ENCODE measurements around the gene AWAT2. TPM values are rescaled to one million over a fixed set of nuclear protein-coding genes. Genes with fewer than 3 reads are reported as not detected.
"Not testable (repeated sequence)": the region's sequence is repeated elsewhere in the genome, so short reads cannot be mapped to it uniquely, and the experiment has no call there.

AWAT2 gene
- polyA plus RNA-seq, 1 experiment, result not detected

GRCh38 chrX:70007946-70008345 lies 41.8 kb downstream of the AWAT2 start:
- ChIA-PET POLR2A (no interaction called here), CTCF (no interaction called here)
- DNase-seq (ENCODE audit: low read depth, low spot score), result no peak
- H3K27me3 ChIP-seq (ENCODE audit: control insufficient read depth, insufficient read depth, low read length), result no peaks in the 10 kb centered on the region
- TF ChIP-seq, protein P1, sequence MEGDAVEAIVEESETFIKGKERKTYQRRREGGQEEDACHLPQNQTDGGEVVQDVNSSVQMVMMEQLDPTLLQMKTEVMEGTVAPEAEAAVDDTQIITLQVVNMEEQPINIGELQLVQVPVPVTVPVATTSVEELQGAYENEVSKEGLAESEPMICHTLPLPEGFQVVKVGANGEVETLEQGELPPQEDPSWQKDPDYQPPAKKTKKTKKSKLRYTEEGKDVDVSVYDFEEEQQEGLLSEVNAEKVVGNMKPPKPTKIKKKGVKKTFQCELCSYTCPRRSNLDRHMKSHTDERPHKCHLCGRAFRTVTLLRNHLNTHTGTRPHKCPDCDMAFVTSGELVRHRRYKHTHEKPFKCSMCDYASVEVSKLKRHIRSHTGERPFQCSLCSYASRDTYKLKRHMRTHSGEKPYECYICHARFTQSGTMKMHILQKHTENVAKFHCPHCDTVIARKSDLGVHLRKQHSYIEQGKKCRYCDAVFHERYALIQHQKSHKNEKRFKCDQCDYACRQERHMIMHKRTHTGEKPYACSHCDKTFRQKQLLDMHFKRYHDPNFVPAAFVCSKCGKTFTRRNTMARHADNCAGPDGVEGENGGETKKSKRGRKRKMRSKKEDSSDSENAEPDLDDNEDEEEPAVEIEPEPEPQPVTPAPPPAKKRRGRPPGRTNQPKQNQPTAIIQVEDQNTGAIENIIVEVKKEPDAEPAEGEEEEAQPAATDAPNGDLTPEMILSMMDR (IDR thresholded peaks at IDR 0.05; ENCODE audit: low read depth, low read length), result no peak
- H3K9me3 ChIP-seq (ENCODE audit: control insufficient read depth, insufficient read depth, low read length), result no peaks in the 10 kb centered on the region
- no peak overlapping the region for H3K4me3 ChIP-seq (ENCODE audit: low read depth, low read length)
- no peak overlapping the region for H3K27ac ChIP-seq (ENCODE audit: low read depth, low read length)

- H3K9me3 ChIP-seq (ENCODE audit: control insufficient read depth, insufficient read depth, low read length), result no peaks in the 10 kb centered on the region
- H3K4me3 ChIP-seq (ENCODE audit: low read depth, low read length), result no peak overlapping the region
- H3K27me3 ChIP-seq (ENCODE audit: control insufficient read depth, insufficient read depth, low read length), result no peaks in the 10 kb centered on the region
- TF ChIP-seq, protein P1 (IDR thresholded peaks at IDR 0.05; ENCODE audit: low read depth, low read length), result no peak
- DNase-seq (ENCODE audit: low read depth, low spot score), result no peak
- ChIA-PET POLR2A (no interaction called here), CTCF (no interaction called here)
- H3K27ac ChIP-seq (ENCODE audit: low read depth, low read length), result no peak overlapping the region
Observed at GRCh38 chrX:70001708-70002341, 47.9 kb downstream of the AWAT2 start.

DNA sequence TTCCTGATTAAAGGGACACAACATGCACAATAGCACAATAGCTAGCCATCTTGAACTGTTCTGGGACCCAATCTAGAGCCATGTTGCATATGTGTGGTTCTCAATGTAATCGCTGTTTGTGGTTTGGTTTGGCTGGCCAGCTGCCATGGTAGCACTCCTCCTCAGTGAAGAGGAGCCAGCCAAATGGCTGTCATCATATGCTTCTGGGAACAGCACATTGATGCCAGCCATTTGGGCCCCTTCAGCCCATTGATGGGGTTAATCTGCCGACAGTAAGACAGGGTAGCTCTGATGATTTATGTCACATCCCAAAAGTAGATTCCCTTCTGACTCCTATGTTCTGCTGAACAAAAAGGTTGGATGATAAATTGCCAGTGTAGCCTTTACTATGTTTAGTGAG lies 48.5 kb downstream of the AWAT2 start:
- H3K4me3 ChIP-seq (ENCODE audit: low read depth, low read length), result no peak overlapping the region
- no peaks in the 10 kb centered on the region for H3K27me3 ChIP-seq (ENCODE audit: control insufficient read depth, insufficient read depth, low read length)
- ChIA-PET CTCF (no interaction called here), POLR2A (no interaction called here)
- H3K9me3 ChIP-seq (ENCODE audit: control insufficient read depth, insufficient read depth, low read length), result no peaks in the 10 kb centered on the region
- TF ChIP-seq, protein P1 (IDR thresholded peaks at IDR 0.05; ENCODE audit: low read depth, low read length), result no peak
- H3K27ac ChIP-seq (ENCODE audit: low read depth, low read length), result no peak overlapping the region
- DNase-seq (ENCODE audit: low read depth, low spot score), result no peak

DNA sequence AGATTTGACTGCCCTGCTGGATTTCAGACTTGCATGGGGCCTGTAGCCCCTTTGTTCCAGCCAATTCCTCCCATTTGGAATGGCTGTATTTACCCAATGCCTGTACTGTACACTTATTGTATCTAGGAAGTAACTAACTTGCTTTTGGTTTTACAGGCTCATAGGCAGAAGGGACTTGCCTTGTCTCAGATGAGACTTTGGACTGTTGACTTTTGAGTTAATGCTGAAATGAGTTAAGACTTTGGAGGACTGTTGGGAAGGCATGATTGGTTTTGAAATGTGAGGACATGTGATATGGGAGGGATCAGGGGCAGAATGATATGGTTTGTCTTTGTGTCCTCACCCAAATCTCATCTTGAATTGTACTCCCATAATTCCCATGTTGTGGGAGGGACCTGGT lies 51.4 kb downstream of the AWAT2 start:
- H3K27me3 ChIP-seq (ENCODE audit: control insufficient read depth, insufficient read depth, low read length); DNase-seq (ENCODE audit: low read depth, low spot score); H3K4me3 ChIP-seq (ENCODE audit: low read depth, low read length); H3K27ac ChIP-seq (ENCODE audit: low read depth, low read length); H3K9me3 ChIP-seq (ENCODE audit: control insufficient read depth, insufficient read depth, low read length); CTCF ChIA-PET; POLR2A ChIA-PET: not testable (repeated sequence)

- Histone ChIP-seq H3K27ac (ENCODE audit: low read depth, low read length) (no peak overlapping the region), H3K9me3 (ENCODE audit: control insufficient read depth, insufficient read depth, low read length) (no peaks in the 10 kb centered on the region), H3K4me3 (ENCODE audit: low read depth, low read length) (no peak overlapping the region), H3K27me3 (ENCODE audit: control insufficient read depth, insufficient read depth, low read length) (no peaks in the 10 kb centered on the region)
- CTCF ChIA-PET, result no interaction called here
- POLR2A ChIA-PET, result no interaction called here
- TF ChIP-seq, protein P1 (IDR thresholded peaks at IDR 0.05; ENCODE audit: low read depth, low read length), result no peak
- no peak for DNase-seq (ENCODE audit: low read depth, low spot score)
Observed at GRCh38 chrX:69996113-69996468, 53.6 kb downstream of the AWAT2 start.

Data from AG04450 (cell line).